ENCODE data around the gene TCF3. TPM values are rescaled to one million over a fixed set of nuclear protein-coding genes. Genes with fewer than 3 reads are reported as not detected.

Gene TCF3
- polyA plus RNA-seq, 1 donor from 2014 or later: 31.7 TPM

- Histone ChIP-seq H3F3A (ENCODE audit: insufficient read depth, low read length, poor library complexity, severe bottlenecking) (no peaks in the 10 kb centered on the region), H3K4me3 (ENCODE audit: low read length) (no peak overlapping the region), H3K36me3 (ENCODE audit: insufficient read depth, low read length) (no peaks in the 10 kb centered on the region), H2AFZ (ENCODE audit: low read depth, low read length) (no peak overlapping the region), H3K4me2 (ENCODE audit: low read length) (no peak overlapping the region), H4K20me1 (ENCODE audit: insufficient read depth) (no peaks in the 10 kb centered on the region), H3K9me3 (ENCODE audit: low read length) (no peaks in the 10 kb centered on the region), H3K27me3 (ENCODE audit: insufficient read depth, low read depth, low read length) (no peaks in the 10 kb centered on the region), H3K9me2 (ENCODE audit: insufficient read depth, low read length) (no peaks in the 10 kb centered on the region), H3K79me2 (replicated peaks; ENCODE audit: insufficient read depth, low read length) (peaks cover 3% of the 10 kb centered on the region), H3K27ac (ENCODE audit: low read length) (no peak overlapping the region), H3K9ac (ENCODE audit: low read length) (no peak overlapping the region)
- TF ChIP-seq REST (IDR thresholded peaks at IDR 0.05; ENCODE audit: borderline replicate concordance): no peak
Observed at GRCh38 chr19:1630811-1631210, 21.6 kb downstream of the TCF3 start.

GRCh38 chr19:1630012-1630411 lies 22.4 kb downstream of the TCF3 start:
- Histone ChIP-seq H3K4me3 (ENCODE audit: low read length) (no peak overlapping the region), H3K27ac (ENCODE audit: low read length) (no peak overlapping the region), H3K27me3 (ENCODE audit: insufficient read depth, low read depth, low read length) (no peaks in the 10 kb centered on the region), H3K9me2 (ENCODE audit: insufficient read depth, low read length) (no peaks in the 10 kb centered on the region), H4K20me1 (ENCODE audit: insufficient read depth) (no peaks in the 10 kb centered on the region), H3F3A (ENCODE audit: insufficient read depth, low read length, poor library complexity, severe bottlenecking) (no peaks in the 10 kb centered on the region), H3K4me2 (ENCODE audit: low read length) (no peak overlapping the region), H2AFZ (ENCODE audit: low read depth, low read length) (no peak overlapping the region), H3K9me3 (ENCODE audit: low read length) (no peaks in the 10 kb centered on the region), H3K9ac (ENCODE audit: low read length) (no peak overlapping the region), H3K79me2 (replicated peaks; ENCODE audit: insufficient read depth, low read length) (no peaks in the 10 kb centered on the region), H3K36me3 (ENCODE audit: insufficient read depth, low read length) (no peaks in the 10 kb centered on the region)
- TF ChIP-seq EP300 (conservative IDR thresholded peaks at IDR 0.05; ENCODE audit: poor library complexity, severe bottlenecking) (no peak), REST (IDR thresholded peaks at IDR 0.05; ENCODE audit: borderline replicate concordance) (no peak), POLR2AphosphoS5 (IDR thresholded peaks at IDR 0.05) (no peak), TAF1 (IDR thresholded peaks at IDR 0.05; ENCODE audit: low read depth) (no peak), RAD21 (conservative IDR thresholded peaks at IDR 0.05) (no peak), MXI1 (conservative IDR thresholded peaks at IDR 0.05; ENCODE audit: poor library complexity, severe bottlenecking) (no peak), EZH2 (IDR thresholded peaks at IDR 0.05; ENCODE audit: borderline replicate concordance, insufficient read depth, low read length, poor library complexity, severe bottlenecking) (no peak), CTCF (IDR thresholded peaks at IDR 0.05; ENCODE audit: poor library complexity, severe bottlenecking) (no peak), SMC3 (conservative IDR thresholded peaks at IDR 0.05; ENCODE audit: poor library complexity) (no peak)
